ENCODE measurements around the gene BANF2. TPM values are rescaled to one million over a fixed set of nuclear protein-coding genes. Genes with fewer than 3 reads are reported as not detected.

The BANF2 gene
- total and polyA plus RNA-seq, 2 of the 8 experiments (the other 6 are each of a cell fraction or from before 2014, with no cell fraction given): not detected

DNA sequence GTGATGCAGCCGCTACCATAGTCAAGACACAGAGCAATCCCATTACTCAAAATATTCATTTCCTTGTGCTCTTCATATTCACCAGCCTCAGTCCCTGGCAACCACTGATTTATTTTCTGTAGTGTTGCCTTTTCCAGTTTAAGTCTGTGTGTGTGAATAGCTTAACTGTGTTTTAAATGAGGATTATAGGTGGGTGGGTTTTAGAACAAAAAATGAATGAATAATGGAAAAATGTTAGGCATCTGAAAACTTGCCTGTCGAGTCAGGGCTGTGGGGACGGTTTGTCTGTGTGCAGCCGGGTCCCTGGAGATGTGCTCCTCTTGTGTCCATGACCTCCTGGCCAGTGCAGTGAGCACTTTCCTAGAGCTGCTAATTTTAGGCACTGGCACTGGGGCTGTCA, 27.1 kb downstream of the BANF2 start (continued):
- TF ChIP-seq SRF (IDR thresholded peaks at IDR 0.05; ENCODE audit: low read depth, low read length) (no peak), EZH2 (IDR thresholded peaks at IDR 0.05; ENCODE audit: low read depth, low read length, severe bottlenecking) (no peak), EP300 (IDR thresholded peaks at IDR 0.05; ENCODE audit: borderline replicate concordance in 1 of 2, low read depth in 2 of 2, low read length in 2 of 2) (no peak), RBBP5 (IDR thresholded peaks at IDR 0.05; ENCODE audit: borderline replicate concordance, low read depth, low read length) (no peak), BRCA1 (IDR thresholded peaks at IDR 0.05; ENCODE audit: low read depth, low read length) (no peak), GABPA (IDR thresholded peaks at IDR 0.05; ENCODE audit: borderline replicate concordance, insufficient read depth, low read length) (no peak)
